HepG2 (cell line): Measurements from ENCODE around the gene RNH1. TPM values are rescaled to one million over a fixed set of nuclear protein-coding genes. Genes with fewer than 3 reads are reported as not detected.
A peak's percentile ranks its signal among the peaks of the same experiment; 100 is the strongest.

Experiments
- CBX5 ChIP-seq: sonication (generic); formaldehyde crosslinking; IDR thresholded peaks from 2 replicates; pipeline ENCODE4 v1.4.0; 2020; ENCODE audit warnings: missing genetic modification reagents, borderline replicate concordance
- GABPA ChIP-seq, 2 experiments: IDR thresholded peaks; 2 replicates each; pipeline ENCODE4 v1.6.1; 2011 to 2016; ENCODE audit warnings: low read depth in 2 of 2, low read length in 1 of 2, missing biosample characterization in 1 of 2, missing genetic modification characterization in 1 of 2
- GATA4 ChIP-seq: sonication (generic); IDR thresholded peaks from 2 replicates; pipeline ENCODE4 v1.6.1; 2016; ENCODE audit warnings: antibody characterized with exemption, low read depth, borderline replicate concordance
- HDAC2 ChIP-seq: sonication (generic); formaldehyde crosslinking; IDR thresholded peaks from 2 replicates; pipeline ENCODE4 v1.4.0; 2020; ENCODE audit warnings: missing genetic modification reagents
- HOXA3 ChIP-seq: sonication (generic); formaldehyde crosslinking; IDR thresholded peaks from 2 replicates; pipeline ENCODE4 v1.5.0; 2020; ENCODE audit warnings: missing genetic modification reagents
- JUND ChIP-seq: sonication (generic); formaldehyde crosslinking; IDR thresholded peaks from 2 replicates; pipeline ENCODE4 v1.8.0; 2022; ENCODE audit warnings: mild to moderate bottlenecking, missing genetic modification reagents
- NFE2L1 ChIP-seq: sonication (generic); formaldehyde crosslinking; IDR thresholded peaks from 2 replicates; pipeline ENCODE4 v1.4.0; 2020; ENCODE audit warnings: missing genetic modification reagents, mild to moderate bottlenecking, borderline replicate concordance
- PHF5A ChIP-seq: IDR thresholded peaks from one replicate; pipeline ENCODE4 v1.6.1; 2018; ENCODE audit warnings: low read depth, missing genetic modification reagents; ENCODE audit not compliant: unreplicated experiment
- POLR2AphosphoS5 ChIP-seq: IDR thresholded peaks from 2 replicates; pipeline ENCODE4 v1.6.1; 2012; ENCODE audit warnings: low read depth, low read length
- REPIN1 ChIP-seq: sonication (generic); formaldehyde crosslinking; IDR thresholded peaks from 2 replicates; pipeline ENCODE4 v1.8.0; 2022; ENCODE audit warnings: missing genetic modification reagents, low read depth, mild to moderate bottlenecking, borderline replicate concordance
- SIN3B ChIP-seq: fragments of 150-350 bp; IDR thresholded peaks from 2 replicates; pipeline ENCODE4 v1.6.1; 2014; ENCODE audit warnings: low read length
- SMAD3 ChIP-seq: sonication (generic); formaldehyde crosslinking; IDR thresholded peaks from 2 replicates; pipeline ENCODE4 v1.4.0; 2020; ENCODE audit warnings: missing genetic modification reagents
- SRSF4 ChIP-seq: fragments of 200-400 bp; formaldehyde crosslinking; IDR thresholded peaks from one replicate; pipeline ENCODE4 v1.6.1; 2018; ENCODE audit warnings: mild to moderate bottlenecking, low read depth, low read length, moderate library complexity; ENCODE audit not compliant: poor library complexity, severe bottlenecking
- ZNF136 ChIP-seq: sonication (generic); formaldehyde crosslinking; IDR thresholded peaks from 2 replicates; pipeline ENCODE4 v1.8.1; 2022; ENCODE audit warnings: low read depth, mild to moderate bottlenecking, moderate library complexity, missing genetic modification reagents
- ZNF230 ChIP-seq: sonication (generic); formaldehyde crosslinking; IDR thresholded peaks from 2 replicates; pipeline ENCODE4 v1.4.0; 2020; ENCODE audit warnings: mild to moderate bottlenecking, missing genetic modification reagents
- ZNF326 ChIP-seq: sonication (generic); formaldehyde crosslinking; IDR thresholded peaks from 2 replicates; pipeline ENCODE4 v1.4.0; 2020; ENCODE audit warnings: missing genetic modification reagents, borderline replicate concordance
- ZNF510 ChIP-seq: sonication (generic); formaldehyde crosslinking; IDR thresholded peaks from 2 replicates; pipeline ENCODE4 v1.4.0; 2020; ENCODE audit warnings: low read depth, mild to moderate bottlenecking, missing genetic modification reagents
- ZNF879 ChIP-seq: sonication (generic); formaldehyde crosslinking; IDR thresholded peaks from 2 replicates; pipeline ENCODE4 v1.8.1; 2023; ENCODE audit warnings: missing genetic modification reagents
- polyA plus RNA-seq, 8 experiments: library from polyadenylated mRNA; depleted of rRNA in 3 of 8; stranded (reverse) in 7 of 8; unstranded in 1 of 8; fragments of >200 nt; fragmentation: Illumina TruSeq in 4 of 8; extraction: Trizol in 4 of 8; gene quantifications; 2 replicates each; pipeline versions ENCODE4 v1.2.1 to v1.2.3, GENCODE V29; 2011 to 2016; ENCODE audit warnings: low read depth in 4 of 8, missing spikeins in 1 of 8, mixed read lengths in 1 of 8; ENCODE audit not compliant: insufficient read depth in 1 of 8
- total RNA-seq, 5 experiments: library from RNA; depleted of rRNA; stranded (reverse); fragments of >200 nt; fragmentation: Illumina TruSeq; extraction: Trizol; gene quantifications; 2 replicates each; pipeline ENCODE4 v1.2.3, GENCODE V29; 2016; ENCODE audit warnings: low read depth in 1 of 5
- TF ChIP-seq, protein P1 (sequence below): sonication (generic); formaldehyde crosslinking; IDR thresholded peaks from 2 replicates; pipeline ENCODE4 v1.5.1; 2020; ENCODE audit warnings: mild to moderate bottlenecking, missing genetic modification reagents, moderate library complexity
- TF ChIP-seq, protein P2 (sequence below): sonication (generic); formaldehyde crosslinking; IDR thresholded peaks from 2 replicates; pipeline ENCODE4 v1.8.1; 2023; ENCODE audit warnings: mild to moderate bottlenecking, missing genetic modification reagents, borderline replicate concordance
- TF ChIP-seq, protein P3 (sequence below): sonication (generic); formaldehyde crosslinking; IDR thresholded peaks from 2 replicates; pipeline ENCODE4 v1.5.1; 2020; ENCODE audit warnings: missing genetic modification reagents, mild to moderate bottlenecking, borderline replicate concordance
- TF ChIP-seq, protein P4 (sequence below): sonication (generic); formaldehyde crosslinking; IDR thresholded peaks from 2 replicates; pipeline ENCODE4 v1.5.0; 2020; ENCODE audit warnings: missing genetic modification reagents
- TF ChIP-seq, protein P5 (sequence below): conservative IDR thresholded peaks from 2 replicates; pipeline ENCODE4 v1.6.1; 2018; ENCODE audit warnings: missing genetic modification reagents
- TF ChIP-seq, protein P6 (sequence below): sonication (generic); formaldehyde crosslinking; IDR thresholded peaks from 2 replicates; pipeline ENCODE4 v1.4.0; 2020; ENCODE audit warnings: mild to moderate bottlenecking, missing genetic modification reagents, borderline replicate concordance

Gene RNH1
- total and polyA plus RNA-seq, 2 of the 13 experiments (the other 11 are each of a cell fraction or from before 2014, with no cell fraction given): 36.0 to 74.1 TPM

DNA sequence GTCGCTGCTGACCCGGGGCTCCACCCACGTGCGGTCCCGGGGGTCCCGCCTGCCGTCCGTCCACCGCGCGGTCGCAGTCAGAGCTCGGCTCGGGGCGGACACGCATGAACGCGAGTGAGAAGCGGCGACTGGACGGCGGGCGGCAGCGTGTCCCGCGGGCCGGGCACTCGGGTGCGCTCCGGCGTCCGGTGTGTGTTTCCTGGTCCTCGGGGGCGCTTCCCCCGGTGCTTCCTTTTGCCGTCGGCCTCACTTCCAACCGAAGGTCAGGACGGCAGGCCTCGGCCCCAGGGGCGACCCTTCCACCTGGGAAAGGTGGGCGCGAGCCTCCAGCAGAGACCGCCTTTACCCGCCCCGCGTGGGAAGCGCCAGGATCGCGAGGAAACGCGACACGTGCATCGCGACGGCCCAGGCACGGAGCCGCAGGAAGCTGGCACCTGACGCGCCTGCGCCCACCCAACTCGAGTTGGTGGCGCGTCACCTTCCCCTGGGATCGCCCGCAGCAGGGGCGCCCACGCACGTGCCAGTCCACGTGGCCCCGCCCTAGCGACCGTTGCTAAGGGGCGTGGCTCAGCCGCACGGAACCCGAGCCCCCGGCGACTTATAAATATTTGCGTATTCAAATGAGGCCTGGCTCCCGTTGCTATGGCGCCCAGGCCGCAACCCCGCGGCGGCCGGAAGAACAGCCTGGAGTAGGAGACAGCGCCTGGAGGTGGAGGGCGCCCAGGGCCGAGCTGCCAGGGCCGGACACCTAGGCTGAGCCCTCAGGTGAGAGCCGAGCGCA lies 30.0 kb upstream of the RNH1 start, which contains the start of gene LRRC56 (continued):
- TF ChIP-seq GABPA (IDR thresholded peaks at IDR 0.05; ENCODE audit: low read depth, low read length) (no peak), GABPA (CRISPR knock-in tag; IDR thresholded peaks at IDR 0.05; ENCODE audit: low read depth) (peak; percentile 40; the same call in 1 of the 2 replicates), PHF5A (CRISPR knock-in tag) (no peak), REPIN1 (CRISPR knock-in tag) (no peak), GATA4 (no peak), ZNF879 (CRISPR knock-in tag) (no peak), SIN3B (no peak), POLR2AphosphoS5 (no peak), JUND (CRISPR knock-in tag) (no peak), NFE2L1 (no peak), ZNF510 (CRISPR knock-in tag) (no peak), ZNF136 (CRISPR knock-in tag) (no peak), SMAD3 (CRISPR knock-in tag) (0 out of 2 replicates have a peak, but pooled peaks have one; percentile 28), SRSF4 (no peak), HOXA3 (CRISPR knock-in tag) (peak; percentile 90), CBX5 (CRISPR knock-in tag) (no peak), ZNF230 (CRISPR knock-in tag) (no peak), ZNF326 (CRISPR knock-in tag) (no peak), HDAC2 (CRISPR knock-in tag) (no peak)
- TF ChIP-seq, protein P1, sequence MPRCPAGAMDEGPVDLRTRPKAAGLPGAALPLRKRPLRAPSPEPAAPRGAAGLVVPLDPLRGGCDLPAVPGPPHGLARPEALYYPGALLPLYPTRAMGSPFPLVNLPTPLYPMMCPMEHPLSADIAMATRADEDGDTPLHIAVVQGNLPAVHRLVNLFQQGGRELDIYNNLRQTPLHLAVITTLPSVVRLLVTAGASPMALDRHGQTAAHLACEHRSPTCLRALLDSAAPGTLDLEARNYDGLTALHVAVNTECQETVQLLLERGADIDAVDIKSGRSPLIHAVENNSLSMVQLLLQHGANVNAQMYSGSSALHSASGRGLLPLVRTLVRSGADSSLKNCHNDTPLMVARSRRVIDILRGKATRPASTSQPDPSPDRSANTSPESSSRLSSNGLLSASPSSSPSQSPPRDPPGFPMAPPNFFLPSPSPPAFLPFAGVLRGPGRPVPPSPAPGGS: no peak
- TF ChIP-seq, protein P2, sequence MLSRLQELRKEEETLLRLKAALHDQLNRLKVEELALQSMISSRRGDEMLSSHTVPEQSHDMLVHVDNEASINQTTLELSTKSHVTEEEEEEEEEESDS (CRISPR knock-in tag): no peak
- TF ChIP-seq, protein P3, sequence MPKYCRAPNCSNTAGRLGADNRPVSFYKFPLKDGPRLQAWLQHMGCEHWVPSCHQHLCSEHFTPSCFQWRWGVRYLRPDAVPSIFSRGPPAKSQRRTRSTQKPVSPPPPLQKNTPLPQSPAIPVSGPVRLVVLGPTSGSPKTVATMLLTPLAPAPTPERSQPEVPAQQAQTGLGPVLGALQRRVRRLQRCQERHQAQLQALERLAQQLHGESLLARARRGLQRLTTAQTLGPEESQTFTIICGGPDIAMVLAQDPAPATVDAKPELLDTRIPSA (CRISPR knock-in tag): no peak
- TF ChIP-seq, protein P4, sequence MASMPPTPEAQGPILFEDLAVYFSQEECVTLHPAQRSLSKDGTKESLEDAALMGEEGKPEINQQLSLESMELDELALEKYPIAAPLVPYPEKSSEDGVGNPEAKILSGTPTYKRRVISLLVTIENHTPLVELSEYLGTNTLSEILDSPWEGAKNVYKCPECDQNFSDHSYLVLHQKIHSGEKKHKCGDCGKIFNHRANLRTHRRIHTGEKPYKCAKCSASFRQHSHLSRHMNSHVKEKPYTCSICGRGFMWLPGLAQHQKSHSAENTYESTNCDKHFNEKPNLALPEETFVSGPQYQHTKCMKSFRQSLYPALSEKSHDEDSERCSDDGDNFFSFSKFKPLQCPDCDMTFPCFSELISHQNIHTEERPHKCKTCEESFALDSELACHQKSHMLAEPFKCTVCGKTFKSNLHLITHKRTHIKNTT: no peak
- TF ChIP-seq, protein P5, sequence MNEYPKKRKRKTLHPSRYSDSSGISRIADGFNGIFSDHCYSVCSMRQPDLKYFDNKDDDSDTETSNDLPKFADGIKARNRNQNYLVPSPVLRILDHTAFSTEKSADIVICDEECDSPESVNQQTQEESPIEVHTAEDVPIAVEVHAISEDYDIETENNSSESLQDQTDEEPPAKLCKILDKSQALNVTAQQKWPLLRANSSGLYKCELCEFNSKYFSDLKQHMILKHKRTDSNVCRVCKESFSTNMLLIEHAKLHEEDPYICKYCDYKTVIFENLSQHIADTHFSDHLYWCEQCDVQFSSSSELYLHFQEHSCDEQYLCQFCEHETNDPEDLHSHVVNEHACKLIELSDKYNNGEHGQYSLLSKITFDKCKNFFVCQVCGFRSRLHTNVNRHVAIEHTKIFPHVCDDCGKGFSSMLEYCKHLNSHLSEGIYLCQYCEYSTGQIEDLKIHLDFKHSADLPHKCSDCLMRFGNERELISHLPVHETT: 0 out of 2 replicates have a peak, but pooled peaks have one; percentile 18
- TF ChIP-seq, protein P6, sequence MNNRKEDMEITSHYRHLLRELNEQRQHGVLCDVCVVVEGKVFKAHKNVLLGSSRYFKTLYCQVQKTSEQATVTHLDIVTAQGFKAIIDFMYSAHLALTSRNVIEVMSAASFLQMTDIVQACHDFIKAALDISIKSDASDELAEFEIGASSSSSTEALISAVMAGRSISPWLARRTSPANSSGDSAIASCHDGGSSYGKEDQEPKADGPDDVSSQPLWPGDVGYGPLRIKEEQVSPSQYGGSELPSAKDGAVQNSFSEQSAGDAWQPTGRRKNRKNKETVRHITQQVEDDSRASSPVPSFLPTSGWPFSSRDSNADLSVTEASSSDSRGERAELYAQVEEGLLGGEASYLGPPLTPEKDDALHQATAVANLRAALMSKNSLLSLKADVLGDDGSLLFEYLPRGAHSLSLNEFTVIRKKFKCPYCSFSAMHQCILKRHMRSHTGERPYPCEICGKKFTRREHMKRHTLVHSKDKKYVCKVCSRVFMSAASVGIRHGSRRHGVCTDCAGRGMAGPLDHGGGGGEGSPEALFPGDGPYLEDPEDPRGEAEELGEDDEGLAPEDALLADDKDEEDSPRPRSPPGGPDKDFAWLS (CRISPR knock-in tag): no peak
